Tibial artery (tissue), 4 donors: Measurements from ENCODE around the gene GBA2.

Experiments
- DNase-seq, 2 donors: peaks; one replicate each; pipeline ENCODE4 v3.0.0-alpha.2; 2019
- H3K27ac ChIP-seq, 2 donors: fragments of 200-600 bp; sonication (generic) in 1 of 2; 1 replicate in 1 of 2; 2 replicates in 1 of 2; pipeline ENCODE4 v1.5.1; 2018 to 2019; ENCODE audit warnings: mild to moderate bottlenecking in 1 of 2
- H3K27me3 ChIP-seq, 2 donors: fragments of 200-600 bp; sonication (generic) in 1 of 2; one replicate each; pipeline versions ENCODE4 v1.5.1 to v1.6.0; 2016 to 2019
- H3K36me3 ChIP-seq, 3 donors: fragments of 200-600 bp; sonication (generic) in 2 of 3; one replicate each; pipeline ENCODE4 v1.5.1; 2016 to 2019; ENCODE audit warnings: mild to moderate bottlenecking in 2 of 3
- H3K4me1 ChIP-seq, 4 donors: fragments of 200-600 bp; sonication (generic) in 2 of 4; 1 replicate in 3 of 4; 2 replicates in 1 of 4; pipeline ENCODE4 v1.5.1; 2016 to 2019
- H3K4me3 ChIP-seq, 2 donors: fragments of 200-600 bp; sonication (generic) in 1 of 2; 1 replicate in 1 of 2; 2 replicates in 1 of 2; pipeline ENCODE4 v1.5.1; 2018 to 2019; ENCODE audit warnings: mild to moderate bottlenecking in 2 of 2
- H3K9me3 ChIP-seq, 3 donors: fragments of 200-600 bp; sonication (generic) in 1 of 3; one replicate each; pipeline ENCODE4 v1.5.1; 2016 to 2019
- intact Hi-C: fragments of 100-400 bp; cut with DNase I; formaldehyde crosslinking; loops from one replicate; pipeline ENCODE4 v1.15.0; 2023; ENCODE audit warnings: low total_unique reads
- TF ChIP-seq, protein P1 (sequence below), 2 experiments: fragments of 200-600 bp in 1 of 2; fragments of 450-650 bp in 1 of 2; IDR thresholded peaks; one replicate each; pipeline ENCODE4 v1.5.1; 2017 to 2019; ENCODE audit warnings: antibody characterized with exemption in 2 of 2, mild to moderate bottlenecking in 1 of 2, moderate library complexity in 1 of 2

The GBA2 gene

DNA sequence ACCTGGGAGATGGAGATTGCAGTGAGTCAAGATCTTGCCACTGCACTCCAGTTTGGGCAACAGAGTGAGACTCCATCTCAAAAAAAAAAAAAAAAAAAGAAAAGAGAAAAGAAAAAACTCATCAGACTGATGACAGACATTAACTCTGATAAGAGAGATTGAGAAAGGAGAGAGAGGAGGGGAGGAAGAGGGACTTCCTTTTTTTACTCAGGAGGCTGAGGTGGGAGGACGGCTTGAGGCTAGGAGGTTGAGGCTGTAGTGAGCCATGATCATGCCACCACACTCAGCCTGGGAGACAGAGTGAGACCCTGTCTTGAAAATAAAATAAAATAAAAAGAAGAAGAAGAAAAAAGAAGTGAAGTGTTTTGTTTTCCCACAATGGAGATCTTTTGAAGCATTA, 14.8 kb upstream of the GBA2 start:
- no peak for DNase-seq
- Histone ChIP-seq H3K4me3 (no peak overlapping the region), H3K36me3 (no peaks in the 10 kb centered on the region), H3K4me1 (peaks cover 0 to 20% (median 5%) of the 10 kb centered on the region in 4 donors), H3K9me3 (no peaks in the 10 kb centered on the region), H3K27ac (no peak overlapping the region), H3K27me3 (no peaks in the 10 kb centered on the region)
- TF ChIP-seq, protein P1, sequence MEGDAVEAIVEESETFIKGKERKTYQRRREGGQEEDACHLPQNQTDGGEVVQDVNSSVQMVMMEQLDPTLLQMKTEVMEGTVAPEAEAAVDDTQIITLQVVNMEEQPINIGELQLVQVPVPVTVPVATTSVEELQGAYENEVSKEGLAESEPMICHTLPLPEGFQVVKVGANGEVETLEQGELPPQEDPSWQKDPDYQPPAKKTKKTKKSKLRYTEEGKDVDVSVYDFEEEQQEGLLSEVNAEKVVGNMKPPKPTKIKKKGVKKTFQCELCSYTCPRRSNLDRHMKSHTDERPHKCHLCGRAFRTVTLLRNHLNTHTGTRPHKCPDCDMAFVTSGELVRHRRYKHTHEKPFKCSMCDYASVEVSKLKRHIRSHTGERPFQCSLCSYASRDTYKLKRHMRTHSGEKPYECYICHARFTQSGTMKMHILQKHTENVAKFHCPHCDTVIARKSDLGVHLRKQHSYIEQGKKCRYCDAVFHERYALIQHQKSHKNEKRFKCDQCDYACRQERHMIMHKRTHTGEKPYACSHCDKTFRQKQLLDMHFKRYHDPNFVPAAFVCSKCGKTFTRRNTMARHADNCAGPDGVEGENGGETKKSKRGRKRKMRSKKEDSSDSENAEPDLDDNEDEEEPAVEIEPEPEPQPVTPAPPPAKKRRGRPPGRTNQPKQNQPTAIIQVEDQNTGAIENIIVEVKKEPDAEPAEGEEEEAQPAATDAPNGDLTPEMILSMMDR (IDR thresholded peaks at IDR 0.05): no peak
- intact Hi-C loops: no loop called here

DNA sequence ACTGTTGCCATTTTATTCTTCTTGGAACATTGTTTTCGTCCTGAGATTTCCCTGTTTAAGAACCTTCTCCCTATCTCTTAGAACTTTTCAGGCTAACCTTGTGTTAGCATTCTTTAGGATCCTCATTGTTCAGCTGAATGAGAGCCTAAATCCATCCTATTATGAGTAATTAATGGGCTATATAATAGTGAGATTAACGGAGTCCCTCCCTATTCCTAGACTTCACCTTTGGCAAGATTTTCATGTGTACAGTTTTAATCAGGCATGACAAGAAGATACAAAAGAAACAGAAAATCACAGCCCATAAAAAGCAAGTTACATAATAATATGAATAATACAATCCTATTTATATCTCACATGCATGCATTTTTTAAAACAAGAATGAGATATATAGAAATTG, 14.2 kb upstream of the GBA2 start:
- no peak for DNase-seq
- H3K9me3 ChIP-seq: no peaks in the 10 kb centered on the region
- H3K36me3 ChIP-seq: no peaks in the 10 kb centered on the region
- intact Hi-C loops: no loop called here
- H3K27ac ChIP-seq: no peak overlapping the region
- TF ChIP-seq, protein P1 (IDR thresholded peaks at IDR 0.05): no peak
- H3K27me3 ChIP-seq: no peaks in the 10 kb centered on the region
- peaks cover 0 to 26% (median 10%) of the 10 kb centered on the region in 4 donors for H3K4me1 ChIP-seq
- no peak overlapping the region for H3K4me3 ChIP-seq

DNA sequence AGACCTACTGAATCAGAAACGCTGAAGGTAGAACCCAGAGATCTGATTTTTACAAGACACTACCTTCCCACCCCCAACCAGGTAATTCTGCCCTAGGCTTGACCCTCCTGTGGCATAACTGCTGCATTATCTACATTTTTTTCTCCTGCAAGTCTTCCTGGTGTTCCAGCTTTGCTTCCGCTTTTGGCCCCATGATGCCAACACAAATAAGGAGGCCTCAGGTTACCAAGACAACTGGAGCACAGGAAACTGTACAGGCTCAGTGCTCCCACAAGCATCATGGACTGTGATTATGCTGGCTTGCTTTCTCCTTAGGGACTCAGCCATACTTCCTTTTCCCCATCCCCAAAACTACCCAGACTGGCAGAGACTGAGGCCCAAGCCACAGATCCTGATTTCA, 11.6 kb upstream of the GBA2 start:
- Histone ChIP-seq H3K36me3 (no peaks in the 10 kb centered on the region), H3K4me3 (no peak overlapping the region), H3K4me1 (peaks cover 4 to 47% (median 28%) of the 10 kb centered on the region in 4 donors), H3K27ac (peak overlapping the region in 1 of 2 donors; percentile 7), H3K9me3 (no peaks in the 10 kb centered on the region), H3K27me3 (no peaks in the 10 kb centered on the region)
- DNase-seq: peak in 1 of 2 donors; percentile 57
- TF ChIP-seq, protein P1 (IDR thresholded peaks at IDR 0.05): no peak
- intact Hi-C loops: no loop called here

DNA sequence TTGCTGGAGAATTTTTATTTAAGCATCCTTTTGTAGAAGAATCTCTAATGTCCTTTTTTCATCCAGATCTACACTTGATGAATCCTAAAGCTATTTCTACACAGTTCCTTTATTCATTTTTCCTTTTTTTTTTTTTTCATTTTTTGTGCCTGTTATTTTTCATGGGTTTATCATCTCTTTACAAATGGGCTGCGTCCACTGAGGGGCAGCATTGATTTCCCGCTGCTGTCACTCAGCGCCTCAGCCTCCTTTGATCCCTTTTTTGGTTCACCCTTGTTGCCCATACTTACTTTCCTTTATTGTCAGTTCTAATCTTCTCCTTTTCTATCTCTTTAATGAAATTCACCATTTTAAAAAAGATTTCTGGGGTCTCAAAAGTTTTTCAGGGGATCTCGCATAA, 10.8 kb upstream of the GBA2 start:
- no peak overlapping the region for H3K4me3 ChIP-seq
- TF ChIP-seq, protein P1 (IDR thresholded peaks at IDR 0.05): no peak
- no peak overlapping the region for H3K27ac ChIP-seq
- no peaks in the 10 kb centered on the region for H3K27me3 ChIP-seq
- H3K9me3 ChIP-seq: no peaks in the 10 kb centered on the region
- intact Hi-C loops: no loop called here
- peaks cover 4 to 47% (median 28%) of the 10 kb centered on the region in 4 donors for H3K4me1 ChIP-seq
- H3K36me3 ChIP-seq: peaks cover 0 to 4% (median 0%) of the 10 kb centered on the region in 3 donors
- no peak for DNase-seq

DNA sequence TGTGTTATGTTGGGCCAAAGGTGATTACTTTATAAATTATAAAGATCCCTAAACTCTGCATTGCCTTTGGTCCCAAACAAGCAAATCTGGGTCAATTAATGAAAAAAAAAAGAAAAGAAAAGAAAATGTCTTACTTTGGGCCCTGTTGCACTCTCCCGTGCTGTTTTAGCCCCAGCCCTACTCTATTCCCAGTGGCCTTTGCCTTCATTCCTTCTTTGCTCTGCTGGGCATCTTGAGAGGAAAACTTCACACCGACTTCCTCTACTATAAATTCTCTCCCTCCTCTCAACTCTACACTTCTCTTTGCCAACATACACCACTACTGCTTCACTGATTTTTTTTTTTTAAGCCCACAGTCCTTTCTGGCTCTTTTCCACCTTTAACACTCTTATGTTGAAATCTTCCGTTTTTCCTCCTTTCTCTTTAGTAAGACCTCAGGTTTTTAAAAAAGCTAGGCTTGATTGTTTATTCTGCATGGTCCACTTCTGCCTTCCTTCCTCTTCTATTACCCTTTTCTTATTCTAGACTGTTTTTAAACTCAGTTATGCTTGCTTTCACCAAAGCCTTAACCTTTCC, 9.5 kb upstream of the GBA2 start:
- Histone ChIP-seq H3K27ac (peak overlapping the region; percentile 75 to 81), H3K4me3 (no peak overlapping the region)
- TF ChIP-seq, protein P1 (IDR thresholded peaks at IDR 0.05): no peak

More for the DNA sequence above, 9.5 kb upstream of the GBA2 start:
- Histone ChIP-seq H3K9me3 (no peaks in the 10 kb centered on the region), H3K4me1 (peaks cover 4 to 47% (median 28%) of the 10 kb centered on the region in 4 donors), H3K36me3 (peaks cover 0 to 16% (median 8%) of the 10 kb centered on the region in 3 donors), H3K27me3 (no peaks in the 10 kb centered on the region)
- intact Hi-C loops: no loop called here
- DNase-seq: no peak
